ENCODE data around the gene SH3BP1.
"Not testable (repeated sequence)": the region's sequence is repeated elsewhere in the genome, so short reads cannot be mapped to it uniquely, and the experiment has no call there.

SH3BP1 gene

DNA sequence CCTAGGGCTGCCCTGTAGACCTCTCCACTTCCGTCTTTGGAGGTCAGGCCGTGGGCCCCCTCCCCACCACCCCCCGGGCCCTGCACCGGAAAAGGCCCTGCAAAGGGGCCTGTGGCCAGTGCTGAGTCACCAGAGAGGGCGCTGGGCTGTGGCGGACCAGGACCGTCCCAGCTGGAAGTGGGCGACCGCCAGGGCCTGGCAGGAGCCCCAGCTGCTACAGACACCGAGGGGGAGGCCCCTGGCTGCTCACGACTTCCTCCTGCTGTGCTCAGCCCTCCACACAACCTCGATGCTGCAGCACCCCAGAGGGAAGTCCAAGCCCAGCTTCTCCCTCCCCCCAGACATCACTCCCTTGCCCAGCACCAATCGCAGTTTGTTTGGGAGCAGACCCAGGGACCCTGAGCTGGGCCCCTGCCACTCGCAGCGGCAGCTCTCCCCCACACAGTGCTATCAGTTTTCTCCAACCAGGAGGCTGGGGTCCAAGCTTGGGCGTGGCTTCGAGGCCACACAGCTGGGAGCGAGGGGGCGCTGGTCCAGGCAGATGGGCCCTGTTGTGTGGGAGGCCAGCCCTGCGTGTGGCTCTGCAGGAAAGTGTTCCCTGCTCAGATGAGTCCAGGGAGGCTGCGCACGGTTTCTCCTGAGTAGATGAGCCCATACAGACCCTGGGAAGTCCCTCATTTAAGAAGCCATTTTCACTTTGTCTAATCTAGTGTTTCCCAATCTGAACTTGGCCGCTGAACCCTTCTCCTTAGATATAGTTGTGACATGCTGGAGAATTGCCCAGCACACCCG lies 5.6 kb upstream of the SH3BP1 start:
- peak; percentile 69 for DNase-seq (ENCODE audit: low read depth)

DNA sequence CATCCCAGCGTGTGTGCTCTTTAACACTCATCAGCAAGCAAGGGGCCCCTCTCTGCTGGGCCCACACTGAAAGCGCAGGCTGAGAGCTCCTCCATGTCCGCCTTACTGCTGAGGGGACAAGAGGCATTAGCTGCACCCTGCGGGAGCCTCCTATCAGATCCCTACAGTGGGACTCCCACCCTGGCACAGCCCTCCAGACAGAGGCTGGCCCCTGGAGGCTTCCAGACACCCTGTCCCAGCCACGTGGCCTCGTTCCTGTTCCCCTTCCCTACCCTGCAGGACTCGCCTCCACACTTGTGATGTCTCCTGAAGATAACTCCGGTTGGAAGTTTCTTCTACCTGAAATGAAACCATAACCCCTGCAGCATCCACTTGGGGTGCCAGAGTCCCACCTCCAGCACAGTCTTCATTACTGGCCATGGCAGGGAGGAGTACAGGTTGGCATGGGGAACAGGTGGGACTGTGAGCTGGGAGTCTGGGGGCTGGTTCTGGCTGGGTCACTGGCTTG lies 5.0 kb upstream of the SH3BP1 start:
- DNase-seq (ENCODE audit: low read depth): no peak

DNA sequence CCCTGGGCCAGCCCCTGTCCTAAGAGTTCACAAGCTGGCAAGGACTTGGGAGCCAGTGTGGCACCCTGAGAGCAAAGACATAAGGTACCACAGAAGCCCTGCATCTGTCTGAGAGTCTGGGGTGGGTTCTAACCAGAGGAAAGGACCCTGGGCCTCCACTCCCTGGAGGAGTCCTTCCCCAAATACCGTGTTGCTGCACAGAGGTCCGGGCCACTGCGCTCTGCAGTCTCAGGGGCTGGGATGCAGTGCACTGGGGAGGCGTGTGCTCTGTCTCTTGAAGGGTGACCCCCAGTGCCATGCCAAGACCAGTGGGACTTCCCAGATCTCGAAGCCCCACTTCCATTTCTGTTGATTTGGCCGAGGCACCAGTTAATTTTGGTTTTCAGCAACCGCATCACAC lies 4.3 kb upstream of the SH3BP1 start:
- DNase-seq (ENCODE audit: low read depth): no peak

- no peak for DNase-seq (ENCODE audit: low read depth)
These were observed 3.1 kb upstream of the SH3BP1 start for GRCh38 chr22:37636186-37636948.

DNA sequence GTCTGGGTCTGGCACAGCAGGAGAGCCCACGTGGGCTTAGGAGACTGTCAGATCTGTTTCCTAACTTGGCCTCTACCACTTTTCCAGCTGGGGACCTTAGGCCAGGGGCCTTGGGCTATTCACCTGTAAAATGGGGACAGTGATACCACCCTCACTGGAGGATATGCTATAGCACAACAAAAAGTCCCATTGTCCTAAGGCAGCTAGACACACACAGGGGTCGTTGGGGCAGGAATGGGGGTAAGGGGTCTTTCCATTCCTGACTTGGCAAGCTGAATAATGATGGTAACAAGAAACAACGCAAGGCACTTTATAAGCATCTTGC lies 2.6 kb upstream of the SH3BP1 start:
- no peak for DNase-seq (ENCODE audit: low read depth)

DNA sequence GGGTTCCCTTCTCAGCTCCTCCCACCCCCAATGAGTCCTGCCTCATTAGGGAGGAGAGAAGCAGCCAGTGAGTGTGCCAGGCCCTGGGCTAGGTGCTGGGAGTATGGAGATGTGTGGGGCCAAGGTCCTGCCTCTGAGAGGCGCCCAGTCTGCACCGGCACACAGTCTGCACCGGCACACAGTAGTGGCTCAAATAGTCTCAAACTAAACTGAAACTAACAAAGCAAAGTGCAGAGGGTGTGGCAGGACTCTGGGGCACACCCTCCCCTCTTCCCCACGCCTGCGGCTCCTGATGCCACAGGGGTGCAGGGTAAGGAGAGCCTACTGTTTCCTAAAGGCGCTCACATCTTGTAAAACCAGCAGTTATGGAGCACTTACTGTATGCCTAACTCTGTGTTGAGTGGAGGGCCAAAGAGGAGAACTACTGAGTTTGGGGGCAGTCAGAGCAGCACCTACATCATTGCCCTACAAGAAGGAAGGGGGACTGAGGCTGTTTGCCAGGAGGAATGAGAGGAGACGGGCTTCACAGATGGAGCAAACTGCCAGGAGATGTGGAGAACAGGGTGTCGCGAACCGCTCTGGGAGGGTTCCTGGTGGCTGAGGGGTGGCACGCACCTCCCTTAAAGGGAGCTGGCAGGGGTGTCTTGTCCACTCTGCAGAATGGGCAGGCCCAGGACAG lies 939 bp upstream of the SH3BP1 start:
- DNase-seq (ENCODE audit: low read depth): no peak

- no peak for DNase-seq (ENCODE audit: low read depth)
These were observed 512 bp downstream of the SH3BP1 start for GRCh38 chr22:37639771-37640590.

GRCh38 chr22:37640591-37641560 lies 1.4 kb downstream of the SH3BP1 start:
- no peak for DNase-seq (ENCODE audit: low read depth)

DNA sequence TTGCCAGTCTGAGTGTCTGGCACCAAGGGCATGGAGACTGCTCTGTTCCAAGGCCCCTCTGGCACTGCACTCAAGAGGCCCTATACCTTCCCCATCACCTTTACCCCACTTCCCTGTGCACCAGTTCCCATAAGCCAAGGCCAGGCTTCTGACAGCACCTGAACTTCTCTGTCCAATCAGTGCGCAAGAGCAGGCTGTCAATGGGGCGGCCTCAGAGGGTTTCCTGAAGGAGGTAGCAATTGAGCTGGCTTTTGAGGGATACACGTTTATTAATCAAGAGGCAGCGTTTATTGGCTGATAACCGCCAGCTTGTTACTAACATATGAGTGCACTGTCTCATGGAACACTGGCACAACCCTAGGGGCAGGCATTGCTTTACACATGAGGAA lies 2.1 kb downstream of the SH3BP1 start:
- no peak for DNase-seq (ENCODE audit: low read depth)

DNA sequence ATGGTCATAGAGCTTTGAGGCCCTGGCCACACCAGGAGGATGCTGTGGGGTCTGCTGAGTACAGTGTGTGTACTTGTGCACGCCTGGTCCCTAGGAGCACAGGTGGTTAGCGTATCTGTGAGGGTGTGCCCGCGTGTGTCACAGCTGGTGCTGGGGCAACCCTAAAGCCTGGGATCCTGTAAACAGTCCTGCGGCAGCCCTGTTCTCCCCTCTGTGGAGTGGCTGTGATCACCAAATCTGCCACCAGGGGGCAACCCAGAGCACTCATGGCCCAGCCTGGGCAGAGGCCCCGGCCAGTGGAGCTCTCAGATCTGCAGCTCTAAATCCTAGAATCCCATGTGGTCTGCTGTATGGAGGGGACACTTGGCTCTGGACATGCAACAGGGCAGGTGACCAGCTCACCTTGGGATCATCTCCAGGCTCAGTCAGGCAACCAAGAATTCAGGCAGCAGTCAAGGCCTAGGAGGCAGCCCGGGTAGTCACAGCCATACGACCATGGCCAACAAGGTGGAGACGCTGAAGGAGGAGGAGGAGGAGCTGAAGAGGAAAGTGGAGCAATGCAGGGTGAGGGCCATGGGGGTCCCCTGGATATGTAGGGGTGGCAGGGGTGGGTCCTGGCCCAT lies 3.9 kb downstream of the SH3BP1 start:
- no peak for DNase-seq (ENCODE audit: low read depth)

GRCh38 chr22:37647317-37647716 lies 7.8 kb downstream of the SH3BP1 start:
- no peak for DNase-seq (ENCODE audit: low read depth)

DNA sequence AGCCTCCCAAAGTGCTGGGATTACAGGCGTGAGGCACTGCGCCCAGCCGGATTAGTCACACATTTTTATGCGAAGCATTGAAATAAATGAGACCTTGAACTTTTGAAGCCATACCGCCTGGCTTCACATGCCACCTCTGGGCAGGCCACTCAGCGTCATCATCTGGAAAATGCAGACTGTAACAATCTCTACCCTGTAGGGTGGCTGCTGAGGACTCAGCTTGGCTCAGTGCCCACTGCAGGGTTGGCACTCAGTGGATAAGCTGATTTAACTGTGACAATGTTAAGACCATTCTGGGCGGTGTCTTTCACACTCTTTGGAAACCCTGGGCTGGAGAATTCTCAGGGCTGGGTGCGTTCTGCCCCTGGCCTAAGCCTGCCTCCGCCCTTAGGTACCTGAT lies 8.5 kb downstream of the SH3BP1 start:
- no peak for DNase-seq (ENCODE audit: low read depth)

- no peak for DNase-seq (ENCODE audit: low read depth)
These were observed 11.1 kb downstream of the SH3BP1 start for GRCh38 chr22:37650463-37651136.

DNA sequence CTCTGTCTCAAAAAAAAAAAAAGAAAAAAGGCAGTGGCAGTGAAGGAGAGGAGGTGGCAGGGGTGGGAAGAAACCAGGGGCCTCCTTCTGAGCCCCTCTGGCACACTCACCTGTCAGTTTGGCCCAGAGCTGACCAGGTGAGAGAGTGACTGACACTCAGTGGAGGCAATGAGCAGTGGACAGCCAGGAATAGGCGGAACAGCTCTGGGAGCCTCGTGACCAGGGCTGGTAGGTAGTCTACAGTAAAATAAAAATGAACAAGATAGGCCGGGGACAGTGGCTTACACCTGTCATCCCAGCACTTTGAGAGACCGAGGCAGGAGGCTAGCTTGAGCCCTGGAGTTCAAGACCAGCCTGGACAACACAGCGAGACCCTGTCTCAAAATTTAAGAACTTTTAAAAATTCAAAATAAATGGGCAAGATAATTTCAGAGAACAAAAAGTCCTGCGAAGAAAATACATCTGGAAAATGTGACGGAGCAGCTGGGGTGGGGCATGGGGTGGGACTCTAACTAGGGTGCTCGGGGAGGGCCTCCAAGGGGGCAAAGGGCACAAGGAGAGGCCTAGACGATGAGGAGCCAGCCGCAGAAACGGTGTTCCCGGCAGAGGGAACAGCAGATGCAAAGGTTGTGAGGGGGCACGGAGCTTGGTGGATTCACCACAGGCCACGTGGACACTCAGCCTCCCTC lies 15.2 kb downstream of the SH3BP1 start:
- DNase-seq (ENCODE audit: low read depth): no peak

DNA sequence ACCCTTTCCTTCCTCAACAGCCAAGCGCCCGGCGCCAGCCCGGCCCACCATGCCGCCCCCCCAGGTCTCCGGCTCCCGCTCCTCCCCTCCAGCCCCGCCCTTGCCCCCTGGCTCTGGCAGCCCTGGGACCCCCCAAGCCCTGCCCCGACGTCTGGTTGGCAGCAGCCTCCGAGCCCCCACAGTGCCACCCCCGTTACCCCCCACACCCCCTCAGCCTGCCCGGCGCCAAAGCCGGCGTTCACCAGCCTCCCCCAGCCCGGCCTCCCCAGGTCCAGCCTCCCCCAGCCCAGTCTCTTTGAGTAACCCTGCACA lies 15.7 kb downstream of the SH3BP1 start:
- DNase-seq (ENCODE audit: low read depth): no peak

GRCh38 chr22:37656583-37656982 lies 17.1 kb downstream of the SH3BP1 start:
- not testable (repeated sequence) for DNase-seq (ENCODE audit: low read depth)

DNA sequence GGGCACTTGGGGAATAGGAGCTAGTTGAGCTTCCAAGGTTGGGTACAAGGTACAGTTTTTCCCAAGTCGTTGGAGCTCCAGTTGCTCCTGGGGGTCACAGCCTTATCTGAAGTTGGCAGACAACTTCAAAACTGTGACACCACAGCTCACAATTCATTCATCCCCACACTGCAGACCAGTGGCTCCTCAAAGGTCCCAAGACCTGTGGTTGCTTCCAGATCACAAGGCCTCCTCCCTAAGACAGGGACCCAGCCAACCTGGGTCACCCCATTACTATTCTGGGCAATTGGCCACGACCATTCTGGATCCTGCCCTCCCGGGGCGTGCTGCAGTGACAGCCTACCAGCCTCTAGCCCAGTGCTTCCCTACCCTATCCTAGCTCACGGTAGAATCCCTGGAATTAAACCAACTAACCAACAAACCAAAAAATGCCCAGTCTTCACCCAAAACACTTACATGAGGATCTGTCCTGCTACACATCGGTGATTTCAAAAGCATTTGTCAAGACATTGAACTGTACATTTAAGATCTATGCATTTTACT lies 18.2 kb downstream of the SH3BP1 start:
- no peak for DNase-seq (ENCODE audit: low read depth)

DNA sequence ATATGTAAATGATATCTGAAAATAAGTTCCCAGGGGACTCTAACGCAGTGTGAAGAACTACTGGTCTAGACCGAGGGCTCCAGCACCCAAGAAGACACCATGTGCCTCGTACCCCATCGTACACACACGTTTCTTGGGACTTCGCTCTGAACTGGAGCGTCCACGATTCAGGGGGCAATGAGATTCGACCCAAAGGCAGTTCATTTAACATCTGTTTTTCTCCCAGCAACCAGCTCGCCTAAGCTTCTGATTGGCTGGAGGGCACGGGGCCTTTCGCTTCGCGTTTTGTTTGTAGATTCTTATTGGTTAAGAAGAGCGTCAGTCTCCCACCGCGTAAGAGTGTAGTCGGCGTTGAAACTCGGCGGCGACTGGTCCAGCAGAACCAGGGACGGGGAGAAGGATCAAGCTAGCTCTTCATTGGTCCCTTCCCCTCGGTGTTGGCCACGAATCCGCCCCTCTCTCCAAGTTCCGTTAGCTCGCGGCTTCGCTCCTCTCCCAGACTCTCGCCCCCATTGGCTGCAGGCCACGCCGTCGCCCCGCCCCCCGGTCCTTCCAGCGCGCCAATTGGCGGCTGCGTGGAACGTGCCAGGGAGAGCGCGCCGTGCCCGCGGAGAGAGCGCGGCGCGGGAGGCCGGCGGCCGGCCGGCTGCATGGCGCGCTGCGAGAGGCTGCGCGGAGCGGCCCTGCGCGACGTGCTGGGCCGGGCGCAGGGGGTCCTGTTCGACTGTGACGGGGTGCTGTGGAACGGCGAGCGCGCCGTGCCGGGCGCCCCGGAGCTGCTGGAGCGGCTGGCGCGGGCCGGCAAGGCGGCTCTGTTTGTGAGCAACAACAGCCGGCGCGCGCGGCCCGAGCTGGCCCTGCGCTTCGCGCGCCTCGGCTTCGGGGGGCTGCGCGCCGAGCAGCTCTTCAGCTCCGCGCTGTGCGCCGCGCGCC lies 18.9 kb downstream of the SH3BP1 start, which contains the start of gene PDXP:
Gene PDXP (plus strand): TSS at position 591 of the 933 bp plus-strand sequence. CDS start 60 bp downstream, at position 651.
- DNase-seq (ENCODE audit: low read depth): peak; percentile 100
